H1 (cell line): Measurements from ENCODE around the gene PRRX1. TPM values are rescaled to one million over a fixed set of nuclear protein-coding genes. Genes with fewer than 3 reads are reported as not detected.

Experiments used
- CTCF ChIA-PET: fragments of 300-600 bp; sonication (Branson Sonifier 250); formaldehyde crosslinking; loops from one replicate; lab custom pipeline; 2021; ENCODE audit not compliant: partially characterized antibody; lab: Charles Lee
- POLR2A ChIA-PET: fragments of 300-600 bp; sonication (Branson Sonifier 250); formaldehyde crosslinking; loops from one replicate; lab custom pipeline; 2021; ENCODE audit warnings: inconsistent platforms; ENCODE audit not compliant: partially characterized antibody; lab: Charles Lee
- DNase-seq, 2 experiments: peaks; one replicate each; pipeline versions ENCODE4 v3.0.0 to v3.0.0-alpha.2; 2010 to 2022; ENCODE audit warnings: low spot score in 2 of 2, low read depth in 1 of 2, mixed read lengths in 1 of 2
- FAIRE-seq: peaks from 2 replicates; lab custom pipeline; 2011; peaks lifted over from hg19 to GRCh38; lab: Jason Lieb, UNC
- H2AFZ ChIP-seq: 2 replicates; pipeline ENCODE4 v1.8.1; 2012; ENCODE audit warnings: low read length, inconsistent platforms
- H2AK5ac ChIP-seq: 2 replicates; pipeline ENCODE4 v1.6.1; 2013; ENCODE audit warnings: low read depth, low read length
- H2BK120ac ChIP-seq: replicated peaks from 2 replicates; pipeline ENCODE3; 2013; ENCODE audit warnings: low read depth, low read length, inconsistent platforms
- H2BK12ac ChIP-seq: 2 replicates; pipeline ENCODE4 v1.6.1; 2013; ENCODE audit warnings: low read depth, low read length
- H2BK15ac ChIP-seq: 2 replicates; pipeline ENCODE4 v1.6.1; 2013; ENCODE audit warnings: low read length
- H2BK20ac ChIP-seq: 2 replicates; pipeline ENCODE4 v1.6.1; 2013; ENCODE audit warnings: low read length
- H2BK5ac ChIP-seq: 2 replicates; pipeline ENCODE4 v1.6.1; 2013; ENCODE audit warnings: low read depth, low read length
- H3K14ac ChIP-seq: 2 replicates; pipeline ENCODE4 v1.6.1; 2013; ENCODE audit warnings: inconsistent platforms; ENCODE audit not compliant: insufficient read length
- H3K18ac ChIP-seq: 2 replicates; pipeline ENCODE4 v1.6.1; 2013; ENCODE audit warnings: low read length; ENCODE audit errors: extremely low read depth
- H3K23ac ChIP-seq: 2 replicates; pipeline ENCODE4 v1.6.1; 2013; ENCODE audit warnings: inconsistent platforms; ENCODE audit not compliant: insufficient read length
- H3K23me2 ChIP-seq: 2 replicates; pipeline ENCODE4 v1.6.1; 2013; ENCODE audit warnings: low read depth, low read length
- H3K27ac ChIP-seq: 2 replicates; pipeline ENCODE4 v1.6.1; 2011; ENCODE audit warnings: low read depth, low read length, inconsistent platforms
- H3K27me3 ChIP-seq, 4 experiments: replicated peaks in 1 of 4; 1 replicate in 1 of 4; 2 replicates in 3 of 4; pipeline versions ENCODE4 v1.6.1 to v1.8.1; 2011 to 2013; ENCODE audit warnings: low read length in 3 of 4, mild to moderate bottlenecking in 3 of 4, inconsistent platforms in 2 of 4, mixed read lengths in 2 of 4, moderate library complexity in 1 of 4; ENCODE audit not compliant: control insufficient read depth in 3 of 4, insufficient read depth in 3 of 4; ENCODE audit errors: extremely low read depth in 1 of 4
- H3K36me3 ChIP-seq, 4 experiments: 2 replicates each; pipeline versions ENCODE4 v1.6.1 to v1.8.1; 2011 to 2013; ENCODE audit warnings: mild to moderate bottlenecking in 4 of 4, low read length in 3 of 4, moderate library complexity in 2 of 4, control low read depth in 1 of 4, inconsistent platforms in 1 of 4; ENCODE audit not compliant: insufficient read depth in 4 of 4, control insufficient read depth in 2 of 4
- H3K4ac ChIP-seq: replicated peaks from 2 replicates; pipeline ENCODE3; 2013; ENCODE audit warnings: low read length, low read depth, mixed read lengths, inconsistent platforms; ENCODE audit not compliant: insufficient read length
- H3K4me1 ChIP-seq, 4 experiments: replicated peaks in 1 of 4; 1 replicate in 1 of 4; 2 replicates in 3 of 4; pipeline versions ENCODE4 v1.6.1 to v1.8.1; 2011 to 2013; ENCODE audit warnings: low read length in 3 of 4, inconsistent platforms in 2 of 4, mixed read lengths in 1 of 4; ENCODE audit not compliant: insufficient read depth in 4 of 4, control insufficient read depth in 3 of 4
- H3K4me2 ChIP-seq, 2 experiments: 2 replicates each; pipeline versions ENCODE4 v1.6.1 to v1.8.1; 2011 to 2013; ENCODE audit warnings: low read depth in 2 of 2, low read length in 2 of 2, control low read depth in 1 of 2, inconsistent platforms in 1 of 2, mild to moderate bottlenecking in 1 of 2; ENCODE audit not compliant: insufficient read depth in 1 of 2
- H3K4me3 ChIP-seq, 4 experiments: fragments of 200-600, 300-600 bp in 1 of 4; sonication (generic), shearing (Covaris generic), sonication (Bioruptor Twin) in 1 of 4; 2 replicates each; pipeline versions ENCODE4 v1.5.1 to v1.8.1; 2011 to 2016; ENCODE audit warnings: low read length in 4 of 4, low read depth in 3 of 4, control low read depth in 2 of 4, inconsistent platforms in 2 of 4, mild to moderate bottlenecking in 2 of 4, mixed read lengths in 1 of 4, moderate library complexity in 1 of 4; ENCODE audit not compliant: insufficient read depth in 2 of 4; ENCODE audit errors: extremely low read depth in 1 of 4
- H3K56ac ChIP-seq: replicated peaks from 2 replicates; pipeline ENCODE3; 2013; ENCODE audit warnings: low read depth, mild to moderate bottlenecking, mixed read lengths, low read length, inconsistent platforms; ENCODE audit not compliant: insufficient read length
- H3K79me1 ChIP-seq: 2 replicates; pipeline ENCODE4 v1.6.1; 2013; ENCODE audit warnings: low read depth, low read length, control low read depth
- H3K79me2 ChIP-seq, 2 experiments: 2 replicates each; pipeline versions ENCODE4 v1.6.1 to v1.8.1; 2012 to 2013; ENCODE audit warnings: low read length in 2 of 2, mild to moderate bottlenecking in 2 of 2, inconsistent platforms in 1 of 2; ENCODE audit not compliant: insufficient read depth in 2 of 2, control insufficient read depth in 1 of 2
- H3K9ac ChIP-seq, 4 experiments: replicated peaks in 1 of 4; 1 replicate in 1 of 4; 2 replicates in 3 of 4; pipeline versions ENCODE4 v1.6.1 to v1.8.1; 2011 to 2013; ENCODE audit warnings: low read depth in 3 of 4, low read length in 3 of 4, control low read depth in 2 of 4, mild to moderate bottlenecking in 2 of 4, moderate library complexity in 2 of 4, inconsistent platforms in 1 of 4; ENCODE audit errors: extremely low read depth in 1 of 4
- H3K9me3 ChIP-seq, 2 experiments: 2 replicates each; pipeline versions ENCODE4 v1.6.1 to v1.8.1; 2012 to 2013; ENCODE audit warnings: mild to moderate bottlenecking in 2 of 2, moderate library complexity in 2 of 2, control low read depth in 1 of 2, inconsistent platforms in 1 of 2, low read depth in 1 of 2, low read length in 1 of 2, mixed read lengths in 1 of 2; ENCODE audit not compliant: insufficient read depth in 2 of 2
- H4K20me1 ChIP-seq, 2 experiments: replicated peaks in 1 of 2; 2 replicates each; pipeline versions ENCODE3 to v1.8.1; 2011 to 2013; ENCODE audit warnings: inconsistent platforms in 2 of 2, low read length in 2 of 2, mild to moderate bottlenecking in 1 of 2; ENCODE audit not compliant: insufficient read depth in 2 of 2, control insufficient read depth in 1 of 2
- H4K5ac ChIP-seq: 2 replicates; pipeline ENCODE4 v1.6.1; 2013; ENCODE audit warnings: low read length, low read depth, mixed read lengths, inconsistent platforms; ENCODE audit not compliant: insufficient read length
- H4K8ac ChIP-seq: 2 replicates; pipeline ENCODE4 v1.8.0; 2013; ENCODE audit warnings: mild to moderate bottlenecking, moderate library complexity, low read length, inconsistent platforms; ENCODE audit not compliant: insufficient read depth; ENCODE audit errors: extremely low read depth
- H4K91ac ChIP-seq: replicated peaks from 2 replicates; pipeline ENCODE3; 2013; ENCODE audit warnings: low read length, mixed read lengths, inconsistent platforms; ENCODE audit not compliant: insufficient read length
- ATF2 ChIP-seq: IDR thresholded peaks from 2 replicates; pipeline ENCODE4 v1.6.1; 2012; ENCODE audit warnings: low read length, inconsistent platforms
- BACH1 ChIP-seq: IDR thresholded peaks from 2 replicates; pipeline ENCODE4 v1.6.1; 2012; ENCODE audit warnings: low read length, improper control_type of control experiment
- BRCA1 ChIP-seq: IDR thresholded peaks from 2 replicates; pipeline ENCODE4 v1.6.1; 2012; ENCODE audit warnings: low read depth, low read length, improper control_type of control experiment
- CEBPB ChIP-seq: IDR thresholded peaks from 2 replicates; pipeline ENCODE4 v1.6.1; 2012; ENCODE audit warnings: low read depth, low read length
- CTBP2 ChIP-seq: IDR thresholded peaks from 2 replicates; pipeline ENCODE4 v1.7.0; 2011; ENCODE audit warnings: borderline replicate concordance, mild to moderate bottlenecking, moderate library complexity, mixed read lengths, low read length; ENCODE audit not compliant: insufficient read depth, insufficient read length
- GTF2F1 ChIP-seq: IDR thresholded peaks from 2 replicates; pipeline ENCODE4 v1.6.1; 2012; ENCODE audit warnings: low read depth, low read length, improper control_type of control experiment, borderline replicate concordance
- MAX ChIP-seq: IDR thresholded peaks from 2 replicates; pipeline ENCODE4 v1.6.1; 2012; ENCODE audit warnings: inconsistent platforms
- NRF1 ChIP-seq: IDR thresholded peaks from 2 replicates; pipeline ENCODE4 v1.6.1; 2011; ENCODE audit warnings: mild to moderate bottlenecking, low read depth, low read length, improper control_type of control experiment
- SIRT6 ChIP-seq: IDR thresholded peaks from one replicate; pipeline ENCODE4 v1.7.1; 2012; ENCODE audit warnings: low read length, inconsistent platforms
- SP2 ChIP-seq: IDR thresholded peaks from 2 replicates; pipeline ENCODE4 v1.6.1; 2012; ENCODE audit warnings: mild to moderate bottlenecking, low read length, inconsistent platforms
- SRF ChIP-seq: IDR thresholded peaks from 2 replicates; pipeline ENCODE4 v1.6.1; 2011; ENCODE audit warnings: mild to moderate bottlenecking, low read depth, low read length, moderate library complexity
- USF2 ChIP-seq: IDR thresholded peaks from 2 replicates; pipeline ENCODE4 v1.6.1; 2011; ENCODE audit warnings: low read length, improper control_type of control experiment
- YY1 ChIP-seq: IDR thresholded peaks from 2 replicates; pipeline ENCODE4 v1.6.1; 2011; ENCODE audit warnings: low read depth, mild to moderate bottlenecking, low read length
- polyA plus RNA-seq, 7 experiments: library from polyadenylated mRNA; depleted of rRNA in 3 of 7; stranded (reverse) in 5 of 7; unstranded in 2 of 7; fragments of >200 nt in 5 of 7; fragments of 200-250 nt in 2 of 7; gene quantifications; 1 replicate in 5 of 7; 2 replicates in 1 of 7; 4 replicates in 1 of 7; pipeline versions ENCODE4 v1.2.1 to v1.2.3, GENCODE V29; 2011 to 2013; ENCODE audit warnings: missing spikeins in 2 of 7, mixed read lengths in 2 of 7
- total RNA-seq: library from RNA; stranded (reverse); fragmentation: NEBNext Ultra II Directional; extraction: Animal tissue kit (Norgen Biotek cat#: 25700); gene quantifications from 2 replicates; pipeline ENCODE4 v1.2.1, GENCODE V29; 2021

Gene PRRX1
- total and polyA plus RNA-seq, 2 of the 8 experiments (the other 6 are each of a cell fraction or from before 2014, with no cell fraction given) = not detected

- Histone ChIP-seq H4K91ac (no peak overlapping the region), H2AK5ac (no peak overlapping the region), H3K18ac (no peak overlapping the region), H3K79me1 (no peaks in the 10 kb centered on the region), H4K8ac (no peak overlapping the region), H3K4ac (no peak overlapping the region), H2BK120ac (no peak overlapping the region), H3K14ac (no peak overlapping the region), H4K5ac (no peak overlapping the region), H4K20me1 (no peaks in the 10 kb centered on the region), H3K27me3 (no peaks in the 10 kb centered on the region), H2AFZ (no peak overlapping the region), H3K9ac (no peak overlapping the region), H3K36me3 (no peaks in the 10 kb centered on the region), H2BK20ac (no peak overlapping the region), H3K23me2 (no peaks in the 10 kb centered on the region), H2BK5ac (no peak overlapping the region), H3K56ac (no peak overlapping the region), H3K4me3 (no peak overlapping the region), H3K4me2 (no peak overlapping the region), H3K79me2 (no peaks in the 10 kb centered on the region), H3K23ac (no peak overlapping the region), H3K27ac (no peak overlapping the region), H3K4me1 (no peaks in the 10 kb centered on the region), H2BK15ac (no peak overlapping the region), H2BK12ac (no peak overlapping the region), H3K9me3 (no peaks in the 10 kb centered on the region)
- ChIA-PET POLR2A (no interaction called here), CTCF (interaction anchor here (0.6 to 1.3 kb wide), 4 partner anchors 37 to 1239 kb away, joined by 3 to 8 read pairs (median 3); no protein-coding TSS in a partner anchor)
- DNase-seq (no peak), FAIRE-seq (no peak)
- TF ChIP-seq NRF1 (no peak), SP2 (no peak), SIRT6 (no peak), USF2 (no peak), YY1 (no peak), CTBP2 (no peak), SRF (no peak), GTF2F1 (no peak), CEBPB (no peak), MAX (no peak), ATF2 (no peak), BRCA1 (no peak), BACH1 (no peak)
These were observed 106.3 kb downstream of the PRRX1 start for GRCh38 chr1:170770254-170770653.
